ELF-1 (cell line): ENCODE data around the gene PLEKHG1.

Experiments used
- DNase-seq: peaks from one replicate; pipeline ENCODE4 v3.0.0-alpha.2; 2016; ENCODE audit warnings: low read depth, low spot score

Gene PLEKHG1

DNA sequence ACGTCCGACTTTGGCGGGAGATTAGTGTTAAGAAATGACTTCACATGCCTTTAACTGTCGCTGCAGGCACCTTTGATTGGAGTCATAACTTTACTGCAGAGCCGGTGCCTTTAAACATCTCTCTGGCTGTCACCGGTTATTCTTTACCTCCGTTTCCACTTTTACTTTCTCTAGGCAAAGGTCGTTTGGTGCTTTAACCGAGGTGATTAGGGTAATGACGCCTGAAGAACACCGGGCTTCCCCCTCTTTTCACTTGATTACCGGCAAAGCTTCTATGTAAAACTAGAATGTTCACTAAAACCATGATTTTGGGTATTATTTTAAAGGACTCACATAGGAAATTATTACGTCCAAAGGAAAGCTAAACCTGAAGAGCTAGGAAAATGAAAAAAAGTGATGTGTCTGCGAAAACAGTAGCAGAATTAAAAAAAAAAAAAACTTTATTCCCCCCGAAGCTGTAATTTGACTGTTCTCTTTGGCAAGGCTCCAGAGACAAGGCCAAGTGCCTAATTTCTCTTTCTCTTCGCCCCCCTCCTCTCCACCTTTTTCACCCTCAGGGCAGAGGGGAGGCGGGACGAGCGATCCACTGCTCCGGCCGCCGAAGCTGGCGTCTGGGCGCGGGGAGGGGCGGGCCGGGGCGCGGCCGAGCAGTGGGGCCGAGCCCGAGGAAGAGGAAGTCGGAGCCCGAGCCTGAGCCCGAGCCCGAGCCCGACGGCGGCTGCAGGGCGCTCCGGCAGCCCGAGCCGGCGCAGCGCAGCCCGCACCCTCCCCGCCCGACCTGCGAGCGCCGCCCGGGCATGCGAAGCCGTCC, at the start of gene PLEKHG1:
PLEKHG1 (plus strand) TSS at position 687 of the 811 bp plus-strand sequence. CDS start 133,797 bp downstream, outside the sequence.
- peak; percentile 84 for DNase-seq

DNA sequence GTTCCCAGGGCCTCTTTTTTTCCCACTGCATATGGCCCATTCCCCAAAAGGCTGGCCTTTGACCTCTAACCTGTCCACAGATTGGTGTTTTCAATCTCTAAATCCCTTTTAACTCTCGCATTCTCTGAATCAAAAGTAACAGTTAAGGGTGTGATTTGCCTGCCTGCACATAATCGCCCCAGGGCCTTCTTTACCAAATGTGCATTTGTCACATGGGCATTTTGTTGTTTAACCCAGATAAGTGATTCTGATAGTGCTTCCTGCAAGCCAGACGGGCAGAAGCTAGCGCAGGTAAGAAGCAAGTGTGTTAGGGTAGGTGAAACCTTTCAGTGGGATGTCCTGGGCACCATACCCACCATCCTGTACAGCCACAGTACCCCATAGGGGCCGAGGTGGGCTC, 49.4 kb upstream of the PLEKHG1 start:
- peak; percentile 23 for DNase-seq

DNA sequence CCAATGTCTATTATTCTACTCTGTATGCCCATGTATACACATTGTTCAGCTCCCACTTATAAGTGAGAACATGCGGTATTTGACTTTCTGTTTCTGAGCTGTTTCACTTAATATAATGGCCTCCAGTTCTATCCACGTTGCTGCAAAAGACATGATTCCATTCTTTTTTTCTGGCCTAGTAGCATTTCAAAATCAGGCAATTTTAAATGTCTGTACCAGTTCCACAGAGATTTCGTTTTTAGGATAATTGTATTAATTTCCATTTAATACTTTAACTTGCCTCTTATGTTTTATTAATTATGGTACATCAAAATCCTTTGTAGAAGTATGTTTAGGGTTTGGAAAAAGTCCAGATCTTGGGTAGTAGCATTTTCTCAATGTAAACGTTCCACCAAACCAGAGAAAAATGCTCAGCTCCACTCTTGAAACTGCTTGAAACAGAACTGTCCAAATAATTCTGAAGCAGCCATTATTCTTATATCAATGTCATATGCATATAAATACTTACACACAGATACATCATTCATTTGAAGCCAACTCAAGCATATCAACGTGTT, 42.6 kb upstream of the PLEKHG1 start:
- no peak for DNase-seq

DNA sequence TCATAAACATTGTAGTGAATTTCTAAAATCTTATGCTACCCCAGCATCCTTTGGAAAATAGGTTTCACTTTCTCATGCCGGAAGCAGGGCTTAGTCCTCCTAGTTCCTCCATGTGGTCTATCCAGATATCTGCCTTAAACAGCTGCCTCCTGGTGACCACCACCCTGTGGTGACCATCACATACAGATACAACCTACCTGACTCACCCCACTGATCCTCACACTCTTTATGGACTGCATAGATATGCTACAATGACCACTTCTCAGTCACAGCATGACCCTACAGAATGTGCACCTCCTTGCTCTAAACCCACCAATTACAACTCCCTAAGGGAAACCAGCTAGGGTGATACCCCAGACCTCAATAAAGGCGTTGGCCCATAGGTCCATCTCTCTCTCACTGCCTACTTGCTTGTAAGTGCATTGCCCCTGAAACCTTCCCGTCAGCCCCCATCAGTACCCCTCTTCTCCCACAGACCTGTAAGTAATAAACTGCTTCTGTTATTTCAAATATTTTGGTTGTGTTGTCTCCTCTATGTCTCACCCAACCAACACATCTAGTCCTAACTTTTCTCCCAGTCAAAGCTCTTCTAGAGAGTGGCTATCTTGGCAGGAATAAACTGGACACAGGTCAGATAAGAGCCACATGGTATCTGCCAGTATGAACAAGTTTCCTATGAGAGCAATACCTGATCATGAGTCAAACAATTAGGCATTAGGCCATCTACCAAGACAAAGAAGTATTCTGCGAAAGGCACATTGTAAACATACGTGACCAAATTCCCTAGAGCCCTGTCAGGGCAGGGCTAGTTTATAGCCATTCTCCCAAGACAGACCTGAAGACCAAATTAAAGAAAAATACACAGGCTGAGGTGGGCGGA, 39.4 kb upstream of the PLEKHG1 start:
- DNase-seq = no peak

DNA sequence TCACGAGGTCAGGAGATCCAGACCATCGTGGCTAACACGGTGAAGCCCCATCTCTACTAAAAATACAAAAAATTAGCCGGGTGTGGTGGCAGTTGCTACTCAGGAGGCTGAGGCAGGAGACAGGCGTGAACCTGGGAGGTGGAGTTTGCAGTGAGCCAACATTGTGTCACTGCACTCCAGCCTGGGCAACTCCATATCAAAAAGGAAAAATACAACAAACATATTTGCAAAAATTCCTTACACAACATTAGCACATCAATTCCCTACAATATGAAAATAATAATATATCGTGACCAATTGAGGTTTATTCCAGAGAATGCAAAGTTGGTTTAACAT, 38.8 kb upstream of the PLEKHG1 start:
- no peak for DNase-seq

DNA sequence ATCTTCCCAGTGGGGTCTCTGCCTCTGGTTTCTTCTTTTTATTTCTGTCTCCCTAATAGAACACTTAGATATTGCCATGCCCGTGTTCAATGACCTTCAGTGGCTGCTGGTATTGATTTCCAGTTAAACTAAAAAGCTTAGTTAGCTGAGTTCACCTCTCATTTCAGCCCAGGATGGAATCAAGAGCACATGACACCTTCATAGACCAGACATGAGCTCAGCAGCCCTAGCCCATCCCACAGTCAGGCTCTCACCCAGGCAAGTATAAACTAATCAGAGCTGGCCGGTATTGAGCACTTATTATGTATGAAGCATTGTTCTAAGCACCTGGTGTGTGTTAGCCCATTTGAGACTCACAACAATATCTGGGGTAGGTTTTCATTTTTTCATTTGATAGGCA, 33.7 kb upstream of the PLEKHG1 start:
- DNase-seq = no peak

DNA sequence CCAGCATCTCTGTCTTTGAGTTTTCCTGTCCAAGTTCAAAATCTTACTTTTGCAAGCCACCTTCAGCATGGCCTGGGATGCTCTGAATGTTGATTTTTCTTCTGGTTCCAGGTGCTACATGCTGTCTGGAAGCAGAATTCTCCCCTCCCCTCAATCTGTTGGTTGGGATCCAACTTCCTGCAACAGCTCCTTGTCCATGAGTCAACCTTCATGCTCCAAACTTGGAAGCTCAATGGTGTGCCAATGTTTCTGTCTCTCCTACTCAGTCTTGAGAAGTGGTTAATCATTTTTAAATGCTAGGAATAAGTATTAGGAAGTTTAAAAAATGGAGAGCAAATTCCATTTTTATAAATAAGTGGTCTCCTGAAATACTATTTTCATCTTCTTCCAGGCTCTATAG, 33.2 kb upstream of the PLEKHG1 start:
- no peak for DNase-seq

DNA sequence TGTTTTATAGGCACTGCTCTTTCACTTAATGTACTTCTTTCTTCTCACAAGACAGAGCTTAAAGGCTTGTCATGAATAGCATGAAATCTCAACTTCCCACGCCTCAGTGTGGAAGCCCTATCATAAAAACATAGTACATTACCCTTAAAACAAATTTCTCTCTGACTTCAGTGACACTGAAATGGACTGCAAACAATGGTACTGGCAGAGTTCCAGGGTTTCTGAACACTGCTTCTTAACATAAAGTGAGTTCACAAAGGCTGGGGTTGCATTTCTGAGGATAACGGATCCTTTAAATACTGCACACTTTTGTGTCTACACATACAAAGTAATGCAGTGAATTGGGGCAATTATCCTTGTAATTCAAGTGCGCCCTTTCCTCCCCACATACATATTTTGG, 32.3 kb upstream of the PLEKHG1 start:
- DNase-seq = no peak

DNA sequence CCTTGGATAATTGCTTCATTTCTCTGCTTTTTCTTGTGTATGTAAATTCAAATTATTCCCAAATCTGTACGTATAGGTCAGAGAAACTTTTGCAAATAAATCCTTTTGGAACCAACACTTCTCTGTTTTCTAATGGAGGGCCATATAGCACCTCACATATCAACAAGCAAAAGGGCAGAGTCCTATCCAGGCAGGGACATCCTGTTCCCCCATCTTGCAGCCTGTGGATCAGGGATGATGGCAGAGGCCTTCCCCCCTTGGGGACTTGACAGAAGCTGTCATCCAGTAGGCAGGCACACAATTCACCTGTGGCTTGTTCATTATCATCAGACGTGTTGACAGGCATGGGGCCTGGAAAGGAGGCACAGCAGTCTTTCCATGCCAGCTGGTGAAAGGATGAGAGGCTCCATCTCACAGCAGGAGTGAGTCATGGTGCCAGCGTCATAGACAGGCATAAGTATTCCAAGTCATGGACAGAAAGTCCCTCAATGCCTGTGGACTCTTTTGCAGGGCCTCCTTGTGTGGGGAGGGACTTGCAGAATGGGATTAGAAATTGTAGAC, 31.8 kb upstream of the PLEKHG1 start:
- no peak for DNase-seq

DNA sequence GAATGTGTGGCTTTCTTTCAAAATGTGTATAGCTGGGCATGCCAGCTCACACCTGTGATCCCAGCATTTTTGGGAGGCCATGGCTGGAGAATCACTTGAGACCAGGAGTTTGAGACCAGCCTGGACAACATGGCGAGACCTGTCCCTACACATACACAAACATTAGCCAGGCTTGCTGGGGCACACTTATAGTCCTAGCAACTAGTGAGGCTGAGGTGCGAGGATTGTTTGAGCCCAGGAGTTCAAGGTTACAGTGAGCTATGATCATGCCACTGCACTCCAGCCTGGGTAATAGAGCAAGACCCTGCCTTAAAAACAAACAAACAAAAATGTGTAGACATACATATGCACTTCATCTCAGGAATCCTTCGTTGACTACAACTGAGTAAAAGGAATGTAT, 31.1 kb upstream of the PLEKHG1 start:
- DNase-seq = no peak

DNA sequence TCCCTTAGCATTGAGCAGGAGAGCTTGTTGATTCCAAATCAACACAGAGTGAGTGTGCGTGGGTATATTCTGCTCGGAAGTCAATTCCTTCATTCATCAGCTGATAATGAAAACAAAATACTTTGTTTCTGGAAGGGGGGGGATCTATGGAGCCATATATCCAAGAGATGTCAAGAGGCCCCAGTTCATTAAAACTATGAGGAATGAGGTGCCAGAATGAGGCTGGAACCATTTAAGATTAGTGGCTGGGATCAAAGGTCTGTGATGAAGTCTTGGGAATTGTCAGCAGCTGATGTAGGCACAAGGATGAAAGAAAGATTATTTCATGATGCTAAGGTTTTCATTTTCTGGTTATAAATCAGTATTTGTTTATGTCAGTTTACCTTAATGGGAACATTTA, 30.5 kb upstream of the PLEKHG1 start:
- no peak for DNase-seq

DNA sequence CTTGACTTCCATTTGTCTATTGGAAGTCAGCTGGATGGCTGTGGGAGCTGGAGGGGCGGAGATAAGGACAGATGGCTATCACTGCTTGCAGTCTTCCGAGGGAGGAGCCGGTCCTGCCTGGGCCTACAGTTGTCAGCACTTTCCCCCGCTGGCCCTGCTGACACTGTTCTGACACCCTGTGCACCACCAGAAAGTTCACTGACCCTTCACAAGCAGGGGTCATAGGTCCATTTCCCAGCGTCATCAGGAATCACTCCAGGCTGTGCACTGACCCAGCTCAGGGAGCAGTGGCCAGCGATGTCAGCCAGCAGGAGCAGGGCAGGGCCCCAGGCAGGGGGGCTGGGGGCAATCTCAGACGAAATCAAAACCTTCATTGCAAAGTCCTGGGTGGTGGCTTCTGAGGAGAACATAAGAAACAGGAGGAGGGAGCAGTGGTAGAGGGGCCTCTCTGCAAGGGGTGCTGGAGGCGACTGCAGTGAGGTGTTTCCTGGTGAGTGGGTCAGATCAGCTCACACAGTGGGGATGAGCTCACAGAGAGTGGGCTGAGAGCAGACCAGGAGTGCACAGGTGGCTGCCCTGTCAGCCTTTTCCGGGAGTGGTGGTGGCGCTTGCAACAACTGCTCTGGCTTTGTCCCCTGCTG, 26.5 kb upstream of the PLEKHG1 start:
- DNase-seq = peak; percentile 89

DNA sequence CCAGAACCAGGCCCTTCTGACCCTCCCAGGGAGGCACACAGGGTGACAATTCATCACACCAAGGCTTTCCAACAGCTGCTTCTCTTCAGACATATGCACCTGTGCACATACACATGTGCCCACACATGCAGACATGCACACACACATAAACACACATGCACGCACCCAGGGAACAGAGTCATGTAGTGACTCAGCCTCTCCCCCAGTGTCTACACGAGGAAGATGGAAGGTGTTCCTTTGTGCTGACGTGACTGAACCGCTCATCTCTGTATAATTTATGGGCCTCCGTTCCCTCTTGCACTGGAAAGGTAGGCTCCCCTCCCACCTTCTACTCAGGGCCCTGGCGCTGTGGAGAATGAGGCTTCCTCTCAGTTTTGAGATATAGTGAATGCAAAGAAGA, 23.8 kb upstream of the PLEKHG1 start:
- no peak for DNase-seq

DNA sequence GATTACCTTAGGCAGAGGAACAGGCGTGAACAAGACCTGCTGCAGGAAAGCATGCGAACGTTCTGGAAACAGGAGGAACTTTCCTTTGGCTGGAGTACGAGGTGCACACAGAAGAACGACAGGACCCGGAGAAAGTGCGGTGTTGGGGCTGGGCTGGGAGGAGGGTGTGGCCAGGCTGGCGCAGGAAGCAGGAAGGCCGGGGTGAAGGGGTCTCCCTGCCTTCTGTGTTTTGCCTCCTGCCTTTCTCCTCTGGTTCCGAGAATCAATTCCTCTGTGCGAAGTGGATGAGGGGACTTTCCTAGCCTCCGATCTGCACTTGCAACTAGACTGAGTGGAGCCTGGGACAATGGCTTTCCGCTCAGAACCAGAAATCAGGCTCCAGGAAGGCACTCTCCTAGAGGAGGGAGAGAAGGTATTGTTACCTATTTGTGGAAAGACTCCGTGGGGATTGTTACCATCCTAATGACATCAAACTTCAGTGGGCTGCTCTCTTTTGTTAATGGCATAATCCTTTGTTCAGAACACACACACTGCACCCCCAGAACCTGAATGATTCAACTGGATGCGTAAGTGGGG, 22.9 kb upstream of the PLEKHG1 start:
- no peak for DNase-seq

DNA sequence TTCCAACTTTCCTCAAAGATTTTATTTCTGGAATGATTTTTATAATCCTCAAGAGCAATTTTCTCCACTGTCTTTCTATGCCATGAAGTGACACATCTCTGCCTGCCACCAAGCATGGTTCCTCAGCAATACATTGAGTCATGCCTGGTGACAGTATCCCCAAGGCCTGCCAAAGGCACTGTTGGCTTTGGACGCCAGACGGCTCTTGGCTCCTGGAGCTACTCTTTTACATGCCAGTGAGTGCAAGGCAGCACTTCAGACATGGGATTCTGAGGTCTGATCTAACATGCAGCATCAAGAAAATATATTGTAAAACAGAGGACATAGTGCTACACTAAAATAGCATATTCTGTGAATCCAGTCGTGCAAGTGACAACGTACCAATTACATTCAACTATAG, 20.1 kb upstream of the PLEKHG1 start:
- no peak for DNase-seq

DNA sequence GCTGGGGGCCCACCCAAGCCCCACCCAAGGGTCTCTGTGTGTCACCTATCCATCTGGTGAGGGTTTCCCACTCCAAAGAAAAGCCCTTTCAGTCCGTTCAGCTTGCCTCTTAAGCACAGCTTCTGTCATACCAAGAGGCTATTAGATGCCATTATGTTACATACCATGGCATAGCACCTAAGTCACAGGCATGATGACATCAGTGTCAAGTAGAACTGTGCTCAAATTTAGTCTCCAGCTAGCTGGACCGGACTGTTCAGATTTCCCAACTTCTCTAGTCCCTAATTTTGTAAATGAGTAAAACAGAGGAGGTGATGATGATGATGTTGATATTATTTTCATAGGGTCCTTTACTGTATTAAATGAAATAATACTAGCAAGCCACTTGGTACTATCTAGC, 19.2 kb upstream of the PLEKHG1 start:
- DNase-seq = no peak

DNA sequence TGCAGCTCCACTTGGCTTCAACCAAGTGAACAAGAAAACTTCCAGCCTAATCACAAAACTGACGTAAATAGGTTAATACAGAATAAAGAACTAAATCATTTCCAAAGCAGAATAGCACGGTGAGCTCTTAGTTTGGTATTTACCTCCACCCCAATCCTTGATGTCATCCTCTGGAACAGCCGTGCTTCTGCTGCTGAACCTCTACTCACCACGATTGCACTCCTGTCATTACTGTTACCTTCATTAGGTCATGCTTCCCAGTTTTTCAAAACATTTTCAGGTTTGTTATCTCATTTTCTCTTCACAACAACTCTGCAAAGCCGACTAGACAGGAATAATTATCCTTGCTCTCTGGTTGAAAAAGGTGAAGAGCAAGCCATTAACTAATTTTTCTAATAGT, 15.6 kb upstream of the PLEKHG1 start:
- no peak for DNase-seq

DNA sequence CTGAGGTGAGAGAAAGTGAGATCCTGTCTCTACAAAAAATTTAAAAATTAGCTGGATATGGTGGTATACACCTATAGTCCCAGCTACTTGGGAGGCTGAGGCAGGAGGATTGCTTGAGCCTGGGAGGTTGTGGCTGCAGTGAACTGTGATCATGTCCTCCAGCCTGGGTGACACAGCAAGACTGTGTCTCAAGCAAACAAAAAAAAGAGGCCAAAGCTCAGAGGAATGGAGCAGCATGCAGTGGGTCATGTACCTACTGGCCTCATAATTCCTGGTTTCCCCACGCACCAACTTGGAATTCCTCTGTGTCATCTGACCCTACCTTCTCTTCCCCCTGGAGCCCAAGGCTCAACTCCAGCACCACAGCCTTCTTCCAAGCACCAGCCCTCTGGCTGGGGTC, 15.1 kb upstream of the PLEKHG1 start:
- no peak for DNase-seq

DNA sequence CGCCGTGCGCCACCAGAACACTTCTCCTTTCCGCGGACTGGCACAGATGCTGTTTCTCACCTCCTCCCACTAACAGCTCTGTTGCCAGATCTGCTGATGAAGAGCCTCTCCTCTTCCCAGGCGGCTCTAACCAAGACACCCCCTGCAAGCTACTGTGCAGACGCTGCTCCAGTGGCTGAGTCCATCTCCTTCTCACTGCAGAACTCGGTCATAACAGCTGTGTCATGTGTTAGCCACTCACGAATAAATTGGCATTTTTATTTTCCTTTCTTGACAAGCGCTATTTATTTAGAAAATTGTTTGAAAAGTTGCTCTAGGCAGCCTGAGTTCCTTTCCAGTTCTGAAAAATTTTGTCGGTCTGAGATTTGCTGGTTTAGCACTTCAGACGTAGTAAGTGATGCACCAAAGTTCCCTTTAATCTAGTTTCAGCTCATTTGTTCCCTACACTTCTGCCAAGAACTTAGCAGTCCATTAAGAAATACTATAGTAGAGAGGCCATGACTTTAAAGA, 12.8 kb upstream of the PLEKHG1 start:
- DNase-seq = no peak

DNA sequence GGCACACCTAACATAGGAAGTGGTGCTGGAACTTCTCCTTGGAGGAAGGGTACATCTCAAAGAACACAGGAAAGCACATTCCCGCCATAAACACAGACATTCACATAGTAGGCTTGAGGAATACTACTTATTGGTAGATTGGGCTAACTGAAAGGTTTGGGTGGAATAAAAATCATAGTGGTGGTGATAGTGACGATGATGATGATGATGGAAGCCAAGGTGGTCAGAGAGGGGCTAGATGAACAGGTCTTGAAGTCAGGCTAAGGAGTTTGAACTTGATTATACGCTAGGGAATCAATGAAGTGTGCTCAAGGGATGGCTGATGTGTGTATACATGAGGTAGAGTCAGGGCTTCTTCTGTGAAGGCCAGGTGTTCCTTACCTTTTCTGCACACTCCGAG, 12.0 kb upstream of the PLEKHG1 start:
- no peak for DNase-seq

DNA sequence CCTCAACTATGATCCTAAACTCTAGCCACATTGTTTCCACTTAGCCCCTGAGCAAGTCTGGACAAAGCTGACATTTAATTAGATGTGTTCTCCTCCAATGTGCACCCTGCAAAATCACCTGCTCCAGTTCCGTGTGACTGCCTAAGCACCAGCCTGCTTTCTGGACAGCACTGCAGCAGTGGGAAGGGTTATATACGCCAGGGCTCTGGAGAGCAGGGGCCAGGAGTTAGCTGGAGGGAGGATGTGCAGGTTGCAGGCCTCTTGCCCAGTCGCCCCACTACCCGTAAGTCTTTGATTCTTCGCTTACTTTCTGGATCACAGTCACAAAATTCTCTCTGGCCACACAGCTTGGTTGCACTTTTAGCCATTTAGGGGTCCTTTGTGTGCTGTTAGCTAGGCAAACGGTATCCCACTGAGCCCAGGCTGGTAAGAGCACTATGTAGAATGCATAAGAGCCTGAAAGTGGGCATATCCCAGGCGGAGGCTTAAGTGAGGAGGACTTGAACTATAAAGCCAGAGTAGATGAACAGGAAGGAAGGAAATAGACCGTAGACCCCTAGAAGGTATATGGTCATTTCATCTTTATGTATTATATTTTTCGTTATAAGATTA, 10.7 kb upstream of the PLEKHG1 start:
- no peak for DNase-seq
